DMS79 (cell line): ENCODE measurements around the gene TNFSF10.
"Not testable (repeated sequence)": the region's sequence is repeated elsewhere in the genome, so short reads cannot be mapped to it uniquely, and the experiment has no call there.

Source experiments
- DNase-seq: peaks from one replicate; lab custom pipeline; 2025; lab: John Stamatoyannopoulos, UW

The TNFSF10 gene

GRCh38 chr3:172543884-172544283 is 20.7 kb upstream of the TNFSF10 start:
- no peak for DNase-seq

- peak; percentile 27 for DNase-seq
These were observed 20.2 kb upstream of the TNFSF10 start for GRCh38 chr3:172543419-172543818.

- peak; percentile 2 for DNase-seq
These were observed 19.8 kb upstream of the TNFSF10 start for GRCh38 chr3:172542999-172543398.

- DNase-seq, result no peak
These were observed 18.8 kb upstream of the TNFSF10 start for GRCh38 chr3:172541945-172542488.

- DNase-seq, result no peak
These were observed 16.8 kb upstream of the TNFSF10 start for GRCh38 chr3:172540049-172540448.

- no peak for DNase-seq
These were observed 16.0 kb upstream of the TNFSF10 start for GRCh38 chr3:172539273-172539672.

- no peak for DNase-seq
These were observed 15.3 kb upstream of the TNFSF10 start for GRCh38 chr3:172538368-172539151.

GRCh38 chr3:172537507-172538158 is 14.4 kb upstream of the TNFSF10 start:
- no peak for DNase-seq

- no peak for DNase-seq
These were observed 13.8 kb upstream of the TNFSF10 start for GRCh38 chr3:172536993-172537419.

GRCh38 chr3:172536505-172536904 is 13.3 kb upstream of the TNFSF10 start:
- no peak for DNase-seq

GRCh38 chr3:172530566-172530965 is 7.3 kb upstream of the TNFSF10 start:
- no peak for DNase-seq

GRCh38 chr3:172530101-172530561 is 6.9 kb upstream of the TNFSF10 start:
- no peak for DNase-seq

- DNase-seq, result no peak
These were observed 5.4 kb upstream of the TNFSF10 start for GRCh38 chr3:172528677-172529076.

GRCh38 chr3:172527306-172527705 is 4.1 kb upstream of the TNFSF10 start:
- DNase-seq, result no peak

GRCh38 chr3:172525116-172525613 is 1.9 kb upstream of the TNFSF10 start:
- DNase-seq, result no peak

GRCh38 chr3:172524611-172525010 is 1.4 kb upstream of the TNFSF10 start:
- no peak for DNase-seq

GRCh38 chr3:172521837-172522726 is 1.1 kb downstream of the TNFSF10 start:
- not testable (repeated sequence) for DNase-seq

GRCh38 chr3:172520301-172520831 is 2.9 kb downstream of the TNFSF10 start:
- DNase-seq, result no peak

- no peak for DNase-seq
These were observed 3.5 kb downstream of the TNFSF10 start for GRCh38 chr3:172519740-172520139.

- DNase-seq, result no peak
These were observed 4.1 kb downstream of the TNFSF10 start for GRCh38 chr3:172518929-172519640.
